SU-DHL-6 (cell line): ENCODE measurements around the gene DEFB114.

Experiments used
- H2AFZ ChIP-seq: fragments of 200-600 bp; sonication (generic); 2 replicates; pipeline ENCODE4 v1.6.1; 2014; ENCODE audit warnings: low read depth, mild to moderate bottlenecking, moderate library complexity, mixed read lengths, antibody characterized with exemption, low read length; ENCODE audit not compliant: severe bottlenecking
- H3F3A ChIP-seq: fragments of 200-600 bp; shearing (Covaris generic); 2 replicates; pipeline ENCODE4 v1.6.0; 2016; ENCODE audit warnings: antibody characterized with exemption, mild to moderate bottlenecking; ENCODE audit not compliant: insufficient read depth
- H3K27ac ChIP-seq: fragments of 200-600 bp; sonication (generic); 2 replicates; pipeline ENCODE4 v1.5.1; 2016; ENCODE audit warnings: low read depth, mild to moderate bottlenecking, low read length, moderate library complexity, mixed read lengths
- H3K27me3 ChIP-seq: fragments of 200-600 bp; sonication (generic), shearing (Covaris generic); 2 replicates; pipeline ENCODE4 v1.6.0; 2014; ENCODE audit warnings: mild to moderate bottlenecking, low read length
- H3K36me3 ChIP-seq: fragments of 200-600 bp; sonication (generic); 2 replicates; pipeline ENCODE4 v1.6.1; 2014; ENCODE audit warnings: mild to moderate bottlenecking, low read length, mixed read lengths
- H3K4me2 ChIP-seq: fragments of 300-600, 200-600 bp; shearing (Covaris generic), sonication (generic); 2 replicates; pipeline ENCODE4 v1.6.0; 2014; ENCODE audit warnings: low read length, low read depth, mild to moderate bottlenecking; ENCODE audit not compliant: poor library complexity, severe bottlenecking
- H3K4me3 ChIP-seq: fragments of 200-600 bp; sonication (generic); 2 replicates; pipeline ENCODE4 v1.5.1; 2014; ENCODE audit warnings: antibody characterized with exemption, low read length, mild to moderate bottlenecking, mixed read lengths; ENCODE audit not compliant: insufficient read depth, poor library complexity, severe bottlenecking
- H3K79me2 ChIP-seq: fragments of 200-600 bp; sonication (generic); 2 replicates; pipeline ENCODE4 v1.6.1; 2014; ENCODE audit warnings: mild to moderate bottlenecking, low read length, moderate library complexity; ENCODE audit not compliant: insufficient read depth
- H3K9ac ChIP-seq: fragments of 200-600 bp; sonication (generic); 2 replicates; pipeline ENCODE4 v1.7.0; 2014; ENCODE audit warnings: mild to moderate bottlenecking, low read length
- H3K9me2 ChIP-seq: fragments of 200-600 bp; sonication (generic); replicated peaks from 2 replicates; pipeline ENCODE4 v1.6.1; 2014; ENCODE audit warnings: low read length; ENCODE audit not compliant: insufficient read depth
- H3K9me3 ChIP-seq: fragments of 200-600 bp; sonication (generic); 2 replicates; pipeline ENCODE4 v1.6.1; 2014; ENCODE audit warnings: low read length, mixed read lengths; ENCODE audit not compliant: insufficient read depth
- H4K20me1 ChIP-seq: fragments of 200-600 bp; sonication (generic); 2 replicates; pipeline ENCODE4 v1.6.1; 2014; ENCODE audit warnings: low read depth, mild to moderate bottlenecking, antibody characterized with exemption, low read length, moderate library complexity, mixed read lengths
- CTCF ChIP-seq: fragments of 200-600 bp; sonication (generic); IDR thresholded peaks from one replicate; pipeline ENCODE4 v1.5.1; 2017; ENCODE audit warnings: antibody characterized with exemption, mild to moderate bottlenecking, low read length, moderate library complexity; ENCODE audit not compliant: insufficient read depth, poor library complexity, severe bottlenecking
- EZH2phosphoT487 ChIP-seq: fragments of 200-600 bp; sonication (generic), shearing (Covaris generic); conservative IDR thresholded peaks from 2 replicates; pipeline ENCODE4 v1.6.1; 2018; ENCODE audit warnings: mild to moderate bottlenecking, antibody characterized with exemption, low read length, moderate library complexity, mixed read lengths

The DEFB114 gene

GRCh38 chr6:49978332-49979226 lies 14.6 kb upstream of the DEFB114 start:
- no peak overlapping the region for H3K27ac ChIP-seq
- H3F3A ChIP-seq, result no peaks in the 10 kb centered on the region
- H2AFZ ChIP-seq, result no peak overlapping the region
- H4K20me1 ChIP-seq, result no peaks in the 10 kb centered on the region
- no peaks in the 10 kb centered on the region for H3K9me3 ChIP-seq
- no peaks in the 10 kb centered on the region for H3K27me3 ChIP-seq
- no peaks in the 10 kb centered on the region for H3K9me2 ChIP-seq
- no peaks in the 10 kb centered on the region for H3K79me2 ChIP-seq
- no peak for TF ChIP-seq CTCF
- TF ChIP-seq EZH2phosphoT487, result no peak
- no peaks in the 10 kb centered on the region for H3K36me3 ChIP-seq
- no peak overlapping the region for H3K9ac ChIP-seq
- H3K4me3 ChIP-seq, result no peak overlapping the region
- no peak overlapping the region for H3K4me2 ChIP-seq

GRCh38 chr6:49969605-49970004 lies 5.6 kb upstream of the DEFB114 start, which contains the start of gene DEFB113:
Gene DEFB113 (minus strand): TSS chr6:49969625. CDS start chr6:49969625, 0 bp downstream.
- Histone ChIP-seq H3K4me3 (no peak within 1 kb of the TSS), H3K9me3 (no peaks in the 10 kb centered on the region), H3K27me3 (no peaks in the 10 kb centered on the region), H3K36me3 (no peaks in the 10 kb centered on the region), H3K79me2 (no peaks in the 10 kb centered on the region), H3K4me2 (no peak within 1 kb of the TSS), H3K9me2 (no peaks in the 10 kb centered on the region), H2AFZ (no peak within 1 kb of the TSS), H4K20me1 (peaks cover 2% of the 10 kb centered on the region; the same call in 1 of the 2 replicates), H3F3A (no peaks in the 10 kb centered on the region), H3K27ac (no peak within 1 kb of the TSS), H3K9ac (no peak within 1 kb of the TSS)
- TF ChIP-seq EZH2phosphoT487, result no peak
- TF ChIP-seq CTCF, result no peak

GRCh38 chr6:49966823-49967222 lies 2.9 kb upstream of the DEFB114 start:
- Histone ChIP-seq H4K20me1 (peaks cover 2% of the 10 kb centered on the region; the same call in 1 of the 2 replicates), H3K9me2 (no peaks in the 10 kb centered on the region), H3F3A (no peaks in the 10 kb centered on the region), H3K4me3 (no peak overlapping the region), H3K9ac (no peak overlapping the region), H3K27me3 (no peaks in the 10 kb centered on the region), H3K36me3 (peaks cover 4% of the 10 kb centered on the region; the same call in 1 of the 2 replicates), H3K27ac (no peak overlapping the region), H3K9me3 (no peaks in the 10 kb centered on the region), H3K4me2 (no peak overlapping the region), H2AFZ (no peak overlapping the region), H3K79me2 (no peaks in the 10 kb centered on the region)
- TF ChIP-seq EZH2phosphoT487 (no peak), CTCF (no peak)
